GM19238 (cell line): ENCODE data around the gene BARX1.
"Not testable (repeated sequence)": the region's sequence is repeated elsewhere in the genome, so short reads cannot be mapped to it uniquely, and the experiment has no call there.

Experiments
- DNase-seq: peaks from one replicate; pipeline ENCODE4 v3.0.0; 2011; ENCODE audit warnings: low spot score; ENCODE audit not compliant: insufficient read length

The BARX1 gene

GRCh38 chr9:93965830-93966577 lies 10.8 kb upstream of the BARX1 start:
- DNase-seq, result no peak

GRCh38 chr9:93964685-93965084 lies 9.5 kb upstream of the BARX1 start:
- no peak for DNase-seq

GRCh38 chr9:93963969-93964368 lies 8.8 kb upstream of the BARX1 start:
- no peak for DNase-seq

GRCh38 chr9:93963489-93963888 lies 8.3 kb upstream of the BARX1 start:
- DNase-seq, result not testable (repeated sequence)

GRCh38 chr9:93962561-93963440 lies 7.6 kb upstream of the BARX1 start:
- peak; percentile 69 for DNase-seq

GRCh38 chr9:93962017-93962416 lies 6.9 kb upstream of the BARX1 start:
- DNase-seq, result no peak

GRCh38 chr9:93960971-93961841 lies 6.1 kb upstream of the BARX1 start:
- no peak for DNase-seq

- DNase-seq, result no peak
Measured at GRCh38 chr9:93960221-93960970, 5.2 kb upstream of the BARX1 start.

GRCh38 chr9:93959739-93960154 lies 4.6 kb upstream of the BARX1 start:
- DNase-seq, result no peak

- no peak for DNase-seq
Measured at GRCh38 chr9:93958819-93959682, 3.9 kb upstream of the BARX1 start.

- DNase-seq, result no peak
Measured at GRCh38 chr9:93958121-93958818, 3.1 kb upstream of the BARX1 start.

GRCh38 chr9:93955981-93956784 lies 1.0 kb upstream of the BARX1 start:
- DNase-seq, result no peak

GRCh38 chr9:93954434-93955061 lies 607 bp downstream of the BARX1 start:
- DNase-seq, result no peak

GRCh38 chr9:93953496-93954433 lies 1.4 kb downstream of the BARX1 start:
- no peak for DNase-seq

- no peak for DNase-seq
Measured at GRCh38 chr9:93952784-93953495, 2.2 kb downstream of the BARX1 start.

- DNase-seq, result no peak
Measured at GRCh38 chr9:93952119-93952783, 2.9 kb downstream of the BARX1 start.
